Activated CD4-positive, alpha-beta T cell treated with anti-CD3 and anti-CD28 coated beads, Interleukin-2, Interleukin-6, amounts not matched to agents 100 ng/mL and 50 ng/mL, durations not matched to agents 16 hours and 8 hours (primary cell): ENCODE measurements around the gene CD22.
A peak's percentile ranks its signal among the peaks of the same experiment; 100 is the strongest.
"Not testable (repeated sequence)": the region's sequence is repeated elsewhere in the genome, so short reads cannot be mapped to it uniquely, and the experiment has no call there.

ENCODE experiments used
- DNase-seq: peaks from one replicate; pipeline ENCODE4 v3.0.0-alpha.2; 2020

The CD22 gene

DNA sequence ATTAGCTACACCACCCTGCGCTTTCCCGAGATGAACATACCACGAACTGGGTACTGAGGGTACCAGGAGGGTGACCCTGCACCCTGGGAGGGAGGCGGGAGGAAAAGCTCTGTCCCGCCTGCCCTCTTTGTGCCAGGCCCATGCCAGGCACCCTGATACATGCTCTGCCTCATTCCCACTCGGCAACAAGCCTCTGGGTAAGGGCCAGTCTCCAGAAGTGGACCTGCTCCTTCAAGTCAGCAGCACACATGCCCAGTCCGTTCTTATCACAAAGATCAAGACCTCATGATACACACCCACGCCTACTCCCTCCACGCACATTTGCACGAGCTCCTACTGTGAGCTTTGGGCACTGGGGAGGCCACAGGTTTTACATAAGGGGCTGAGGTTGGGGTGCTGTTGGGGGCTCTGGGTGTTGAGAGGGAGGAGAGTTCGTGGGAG lies 16.7 kb downstream of the CD22 start:
- DNase-seq, result no peak

DNA sequence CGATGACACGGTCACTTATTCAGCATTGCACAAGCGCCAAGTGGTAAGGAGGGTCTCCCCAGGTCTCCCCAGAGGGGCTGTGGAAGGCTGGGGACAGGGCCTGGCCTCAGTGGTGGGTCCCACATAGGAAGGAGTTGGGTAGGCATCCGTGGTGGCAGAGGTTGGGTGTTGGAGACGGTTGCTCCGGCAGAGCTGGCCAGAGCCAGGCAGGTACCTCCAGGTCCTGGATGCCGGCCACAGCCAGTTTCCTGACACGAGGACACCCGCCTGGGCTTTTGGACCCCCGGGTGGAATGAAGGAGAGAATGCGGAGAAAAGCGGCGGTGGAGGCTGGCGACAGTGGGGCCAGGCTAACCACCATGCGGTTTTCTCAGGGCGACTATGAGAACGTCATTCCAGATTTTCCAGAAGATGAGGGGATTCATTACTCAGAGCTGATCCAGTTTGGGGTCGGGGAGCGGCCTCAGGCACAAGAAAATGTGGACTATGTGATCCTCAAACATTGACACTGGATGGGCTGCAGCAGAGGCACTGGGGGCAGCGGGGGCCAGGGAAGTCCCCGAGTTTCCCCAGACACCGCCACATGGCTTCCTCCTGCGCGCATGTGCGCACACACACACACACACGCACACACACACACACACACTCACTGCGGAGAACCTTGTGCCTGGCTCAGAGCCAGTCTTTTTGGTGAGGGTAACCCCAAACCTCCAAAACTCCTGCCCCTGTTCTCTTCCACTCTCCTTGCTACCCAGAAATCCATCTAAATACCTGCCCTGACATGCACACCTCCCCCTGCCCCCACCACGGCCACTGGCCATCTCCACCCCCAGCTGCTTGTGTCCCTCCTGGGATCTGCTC lies 17.4 kb downstream of the CD22 start:
- DNase-seq, result peak; percentile 70

DNA sequence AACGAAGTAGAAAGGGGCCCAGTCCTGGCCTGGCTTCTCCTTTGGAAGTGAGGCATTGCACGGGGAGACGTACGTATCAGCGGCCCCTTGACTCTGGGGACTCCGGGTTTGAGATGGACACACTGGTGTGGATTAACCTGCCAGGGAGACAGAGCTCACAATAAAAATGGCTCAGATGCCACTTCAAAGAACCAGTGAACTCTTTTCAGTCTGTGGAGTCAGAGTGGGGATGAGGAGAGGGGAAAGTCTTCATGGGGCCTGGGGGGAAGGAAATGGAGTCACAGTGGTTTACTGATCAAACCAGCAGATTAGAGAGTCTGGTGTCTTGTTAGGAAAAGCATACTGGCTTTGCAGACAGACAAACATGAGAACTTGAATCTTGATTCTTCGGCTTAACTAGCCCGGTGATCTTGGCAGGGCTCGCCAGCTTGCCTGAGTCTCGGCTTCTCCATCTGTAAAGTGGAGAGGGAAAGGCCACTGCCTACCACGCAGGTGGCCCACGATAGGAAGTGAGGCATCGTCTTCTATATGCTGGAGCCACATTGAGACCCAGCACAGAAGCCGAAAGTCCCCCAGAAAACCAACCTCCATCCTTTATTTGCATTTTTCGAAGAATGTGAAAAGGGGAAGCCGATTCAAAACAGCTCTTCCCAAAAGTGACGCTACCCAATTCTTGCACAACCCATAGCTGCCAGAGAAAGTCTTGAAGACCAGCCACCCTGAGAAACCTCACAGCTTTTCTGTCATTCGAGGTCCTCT lies 18.4 kb downstream of the CD22 start, which contains the start of gene FFAR1:
Gene FFAR1 (plus strand): TSS at position 732 of the 759 bp plus-strand sequence. CDS start 3,650 bp downstream, outside the sequence.
- peak; percentile 72 for DNase-seq

DNA sequence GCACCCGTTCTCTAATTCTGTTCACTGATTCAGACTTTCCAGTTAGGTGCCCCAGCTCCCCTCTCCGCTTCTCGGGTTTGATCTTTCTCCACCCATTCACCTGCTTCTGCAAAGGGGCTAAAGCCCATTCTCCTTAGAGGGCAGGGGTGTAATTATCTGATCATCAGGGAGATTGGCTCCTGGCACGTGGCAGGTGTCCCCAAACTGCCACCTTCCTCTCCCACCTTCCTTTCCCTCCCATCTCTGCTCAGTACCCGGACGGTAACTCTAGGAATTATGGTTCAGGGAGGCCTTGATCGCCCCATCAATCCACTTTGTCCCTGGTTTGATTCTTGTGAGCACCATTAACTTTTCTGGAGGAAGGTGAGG lies 18.9 kb downstream of the CD22 start:
- no peak for DNase-seq

DNA sequence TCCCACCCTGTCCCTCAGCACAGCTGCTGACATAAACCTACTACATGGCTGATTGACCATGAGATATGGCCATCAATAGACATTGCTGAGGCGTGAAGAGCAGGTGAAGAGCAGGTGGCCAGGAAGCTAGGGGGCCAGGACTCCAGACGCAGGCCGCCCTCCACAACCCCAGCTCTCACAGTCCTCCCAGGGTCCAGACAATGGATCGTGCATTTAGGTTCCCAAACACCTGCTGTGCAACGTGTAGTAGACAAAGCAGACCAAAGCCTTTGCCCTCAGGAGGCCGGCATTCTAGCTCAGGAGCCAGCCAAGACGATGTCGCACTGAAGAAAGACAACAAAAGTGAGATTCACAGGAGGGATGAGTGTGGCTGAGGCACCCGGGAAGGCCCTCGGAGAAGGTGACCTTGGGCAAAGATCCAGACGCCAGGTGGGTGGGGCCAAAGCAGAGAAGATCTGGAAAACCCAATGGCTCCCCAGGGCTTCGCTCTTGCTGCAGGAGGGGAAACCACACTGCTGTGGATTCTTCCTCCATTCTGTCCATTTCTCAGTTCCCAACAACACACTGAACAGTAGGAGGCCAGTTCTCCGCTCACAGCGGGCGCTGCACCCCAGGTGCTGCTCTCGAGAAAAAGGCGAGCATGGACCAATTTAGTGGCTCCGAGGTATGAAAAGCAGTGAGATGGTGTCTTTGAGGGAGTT lies 20.1 kb downstream of the CD22 start:
- DNase-seq, result no peak

DNA sequence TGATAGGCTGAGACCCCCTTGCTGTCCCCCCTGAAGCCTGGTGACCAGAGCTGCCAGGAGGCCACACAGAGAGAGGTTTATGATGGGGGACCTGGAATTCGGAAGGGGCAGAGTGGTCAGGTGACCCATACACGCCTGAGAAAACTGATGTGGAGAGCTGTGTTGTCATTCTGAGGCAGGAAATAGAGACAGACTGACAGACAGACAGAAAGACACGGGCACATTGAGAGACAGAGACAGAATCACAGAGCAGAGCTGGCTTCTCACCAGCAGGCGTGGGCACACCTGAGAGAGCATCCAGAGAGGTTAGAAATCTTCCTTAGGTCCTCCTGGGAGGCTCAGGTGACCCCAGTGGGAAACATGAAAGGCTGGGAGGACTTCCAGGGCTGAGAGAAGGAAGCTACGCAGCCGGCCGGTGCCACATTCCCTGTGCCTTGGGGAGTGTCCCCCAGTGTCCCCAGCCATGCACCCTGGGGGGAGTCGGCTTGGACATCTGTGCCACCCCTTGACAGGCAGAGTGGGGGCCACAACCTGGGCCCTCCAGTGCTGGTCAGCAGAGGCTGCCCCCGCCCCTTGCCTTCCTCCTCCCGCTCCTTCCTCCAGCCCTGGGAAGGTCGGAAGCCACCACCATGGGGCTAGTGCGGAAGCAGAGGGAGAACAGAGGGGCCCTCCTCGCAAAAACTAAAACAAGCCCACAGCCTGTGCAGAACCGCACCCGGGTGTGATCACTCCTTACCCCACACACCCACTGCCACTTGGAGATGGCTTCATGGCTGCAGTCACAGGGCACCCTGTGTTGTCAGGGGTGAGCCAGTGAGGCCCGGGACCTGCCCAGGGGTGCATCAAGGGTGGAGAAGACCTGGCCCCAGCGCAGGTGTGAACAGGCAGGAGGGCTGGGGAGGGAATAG lies 20.9 kb downstream of the CD22 start:
- DNase-seq, result no peak

DNA sequence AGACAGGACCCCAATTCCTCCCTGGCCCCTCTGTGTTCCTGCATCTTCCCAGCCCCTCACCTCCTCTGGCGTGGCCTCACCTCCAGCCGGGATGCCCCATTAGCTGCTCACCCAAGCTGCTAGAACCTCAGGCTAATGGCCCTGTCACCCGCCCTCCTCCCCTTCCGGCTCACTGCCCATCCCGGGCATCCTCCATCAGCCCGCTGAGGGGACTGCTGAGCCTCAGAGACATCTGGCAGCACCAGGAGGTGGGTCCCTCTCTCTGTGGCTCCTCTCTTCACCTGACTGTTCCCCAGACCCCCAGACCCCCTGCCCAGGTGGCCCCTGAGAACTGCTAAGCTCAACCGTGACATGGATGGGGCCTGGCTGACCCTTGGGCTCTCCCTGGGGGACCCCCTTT lies 21.6 kb downstream of the CD22 start:
- DNase-seq, result no peak

DNA sequence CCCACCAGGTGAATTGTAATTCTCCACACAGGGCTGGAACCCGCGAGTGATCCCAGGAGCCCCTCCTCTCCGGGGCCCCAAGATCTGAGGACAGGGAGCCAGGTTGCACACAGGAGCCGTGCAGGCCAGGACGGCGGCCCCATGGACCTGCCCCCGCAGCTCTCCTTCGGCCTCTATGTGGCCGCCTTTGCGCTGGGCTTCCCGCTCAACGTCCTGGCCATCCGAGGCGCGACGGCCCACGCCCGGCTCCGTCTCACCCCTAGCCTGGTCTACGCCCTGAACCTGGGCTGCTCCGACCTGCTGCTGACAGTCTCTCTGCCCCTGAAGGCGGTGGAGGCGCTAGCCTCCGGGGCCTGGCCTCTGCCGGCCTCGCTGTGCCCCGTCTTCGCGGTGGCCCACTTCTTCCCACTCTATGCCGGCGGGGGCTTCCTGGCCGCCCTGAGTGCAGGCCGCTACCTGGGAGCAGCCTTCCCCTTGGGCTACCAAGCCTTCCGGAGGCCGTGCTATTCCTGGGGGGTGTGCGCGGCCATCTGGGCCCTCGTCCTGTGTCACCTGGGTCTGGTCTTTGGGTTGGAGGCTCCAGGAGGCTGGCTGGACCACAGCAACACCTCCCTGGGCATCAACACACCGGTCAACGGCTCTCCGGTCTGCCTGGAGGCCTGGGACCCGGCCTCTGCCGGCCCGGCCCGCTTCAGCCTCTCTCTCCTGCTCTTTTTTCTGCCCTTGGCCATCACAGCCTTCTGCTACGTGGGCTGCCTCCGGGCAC lies 22.6 kb downstream of the CD22 start:
- DNase-seq, result no peak

DNA sequence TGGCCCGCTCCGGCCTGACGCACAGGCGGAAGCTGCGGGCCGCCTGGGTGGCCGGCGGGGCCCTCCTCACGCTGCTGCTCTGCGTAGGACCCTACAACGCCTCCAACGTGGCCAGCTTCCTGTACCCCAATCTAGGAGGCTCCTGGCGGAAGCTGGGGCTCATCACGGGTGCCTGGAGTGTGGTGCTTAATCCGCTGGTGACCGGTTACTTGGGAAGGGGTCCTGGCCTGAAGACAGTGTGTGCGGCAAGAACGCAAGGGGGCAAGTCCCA lies 23.1 kb downstream of the CD22 start:
- DNase-seq, result no peak

DNA sequence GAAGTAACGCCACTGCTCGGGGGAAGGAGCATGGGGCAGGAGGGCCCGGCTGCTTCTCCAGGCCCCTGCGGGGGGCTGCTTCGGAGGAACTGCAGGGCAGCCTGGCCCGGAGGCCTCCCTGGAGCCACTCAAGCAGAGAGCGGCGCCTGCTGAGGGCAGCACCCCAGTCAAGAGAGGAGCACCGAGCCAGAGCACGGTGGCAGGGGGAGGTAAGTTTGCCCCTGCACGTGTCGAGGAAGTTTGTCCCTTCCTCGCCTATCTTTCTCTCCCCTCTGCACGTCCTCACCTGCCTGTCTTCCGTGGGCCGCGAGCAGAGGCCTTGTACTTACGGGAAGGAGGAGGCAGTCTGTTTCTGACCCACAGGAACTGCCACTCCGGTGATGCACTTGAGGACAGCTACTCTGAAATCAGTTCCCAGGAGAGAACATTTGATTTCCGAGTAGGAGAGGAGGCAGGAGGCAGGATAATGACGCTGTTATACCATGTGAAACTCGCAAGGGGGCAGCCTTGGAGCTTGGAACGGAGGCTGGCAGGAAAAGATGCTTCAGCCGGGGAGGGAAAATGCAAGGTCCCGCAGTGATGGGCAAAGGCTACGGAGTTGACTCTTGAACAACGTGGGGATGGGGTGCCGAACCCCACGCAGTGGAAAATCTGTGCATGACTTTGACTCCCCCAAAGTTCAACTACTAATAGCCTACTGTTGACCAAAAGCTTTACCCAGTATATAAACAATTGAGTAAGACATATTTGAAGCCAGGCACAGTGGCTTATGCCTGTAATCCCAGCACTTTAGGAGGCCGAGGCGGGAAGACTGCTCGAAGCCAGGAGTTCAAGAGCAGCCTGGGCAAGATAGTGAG lies 23.7 kb downstream of the CD22 start:
- DNase-seq, result peak; percentile 80

DNA sequence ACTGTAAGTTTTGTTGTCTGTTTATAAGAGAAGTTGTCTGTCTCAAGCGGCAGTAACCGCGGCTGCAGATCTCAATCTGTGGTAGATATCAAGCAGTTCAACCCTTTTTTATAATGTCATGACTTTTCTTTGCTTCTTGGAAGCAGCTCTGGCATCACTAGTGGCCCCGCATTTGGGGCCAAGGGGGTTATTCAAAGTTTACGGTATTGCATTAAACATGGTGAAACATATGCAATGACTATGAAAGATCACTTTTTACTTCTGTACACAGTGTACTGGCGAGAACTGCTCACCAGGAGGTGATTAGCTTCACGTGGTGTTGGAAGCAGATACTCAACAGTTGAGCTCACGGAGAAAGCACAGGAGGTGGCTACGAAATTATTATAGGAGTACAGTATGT lies 24.6 kb downstream of the CD22 start:
- DNase-seq, result no peak

DNA sequence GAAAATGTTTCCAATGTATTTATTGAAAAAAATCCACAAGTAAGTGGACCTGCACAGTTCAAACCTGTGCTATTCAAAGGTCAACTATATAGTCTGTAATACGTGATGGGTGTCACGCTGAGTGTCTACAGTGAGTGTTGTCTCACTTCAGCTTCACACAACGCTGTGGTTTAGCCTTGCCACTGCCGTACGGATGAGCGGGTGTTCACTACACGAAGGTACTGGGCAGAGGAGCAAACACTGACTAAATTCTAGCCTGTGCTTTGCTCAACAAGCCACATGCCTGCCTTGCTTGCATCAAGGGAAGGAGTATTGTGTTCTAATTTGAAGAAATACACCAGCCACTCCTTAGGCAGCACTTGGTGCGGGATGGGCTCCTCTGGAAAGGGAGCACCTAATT lies 25.9 kb downstream of the CD22 start:
- DNase-seq, result peak; percentile 23

DNA sequence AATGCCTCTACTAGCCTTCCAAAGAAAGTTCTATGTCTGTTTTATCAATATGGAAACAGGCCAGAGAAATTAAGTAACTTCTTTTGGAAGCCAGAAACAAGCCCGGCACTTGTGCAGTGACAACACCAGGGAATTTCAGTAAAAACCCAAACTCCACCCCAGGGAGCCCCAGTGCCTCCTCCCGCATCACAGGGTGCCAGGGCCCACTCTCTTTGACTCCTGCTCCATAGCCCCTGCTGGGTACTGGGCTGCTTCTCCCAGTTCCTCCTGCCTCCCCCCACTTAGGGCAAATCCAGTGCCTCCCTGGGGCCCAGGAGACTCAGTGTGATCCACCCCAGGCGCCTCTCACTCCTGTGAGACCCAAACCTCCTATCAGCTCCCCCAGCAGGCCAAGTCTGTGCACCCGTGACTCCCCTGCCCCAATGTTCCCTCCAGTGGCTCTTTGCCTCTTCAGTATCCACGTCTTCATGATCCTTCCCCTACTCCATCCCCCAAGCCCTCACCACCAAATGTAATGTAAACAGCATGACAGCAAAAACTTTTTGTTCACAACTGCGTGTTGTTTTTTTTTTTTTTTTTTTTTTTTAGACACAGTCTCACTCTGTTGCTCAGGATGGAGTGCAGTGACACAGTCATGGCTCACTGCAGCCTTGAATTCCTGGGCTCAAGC lies 26.9 kb downstream of the CD22 start:
- DNase-seq, result no peak

DNA sequence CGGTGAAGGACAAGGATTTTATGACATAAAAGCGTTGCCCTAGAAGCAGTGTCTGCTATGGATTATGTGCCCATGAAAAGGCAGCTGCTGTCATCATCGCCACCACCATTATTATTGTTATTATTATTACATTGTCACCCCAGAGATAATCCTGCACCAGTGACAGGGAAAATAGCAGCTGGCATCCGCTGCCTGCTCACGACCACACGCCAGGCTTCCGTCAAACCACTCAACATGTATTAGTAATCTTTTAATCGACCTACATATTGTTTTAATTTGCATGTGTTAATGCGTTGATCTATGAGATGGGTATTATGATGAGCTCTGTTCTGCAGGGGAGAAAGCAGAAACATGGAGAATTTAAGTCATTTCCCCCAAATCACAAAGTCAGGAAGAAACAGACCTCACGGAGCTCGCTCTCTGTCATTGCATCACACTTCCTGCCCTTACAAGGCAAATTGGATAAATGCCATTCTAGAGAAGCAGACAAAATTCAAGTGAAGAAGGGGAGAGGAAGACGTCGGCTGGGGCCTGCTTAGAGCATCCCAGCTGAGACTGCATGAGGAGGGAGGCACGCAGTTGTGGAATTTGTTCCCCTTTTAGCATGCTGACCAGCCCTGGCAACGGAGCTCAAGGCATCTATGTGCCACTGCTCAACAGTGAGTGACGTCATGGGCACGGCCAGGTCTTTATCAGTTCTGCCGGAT lies 29.0 kb downstream of the CD22 start, which contains the start of gene FFAR3:
Gene FFAR3 (plus strand): TSS at position 594 of the 707 bp plus-strand sequence. CDS start 431 bp downstream, outside the sequence.
- no peak for DNase-seq

DNA sequence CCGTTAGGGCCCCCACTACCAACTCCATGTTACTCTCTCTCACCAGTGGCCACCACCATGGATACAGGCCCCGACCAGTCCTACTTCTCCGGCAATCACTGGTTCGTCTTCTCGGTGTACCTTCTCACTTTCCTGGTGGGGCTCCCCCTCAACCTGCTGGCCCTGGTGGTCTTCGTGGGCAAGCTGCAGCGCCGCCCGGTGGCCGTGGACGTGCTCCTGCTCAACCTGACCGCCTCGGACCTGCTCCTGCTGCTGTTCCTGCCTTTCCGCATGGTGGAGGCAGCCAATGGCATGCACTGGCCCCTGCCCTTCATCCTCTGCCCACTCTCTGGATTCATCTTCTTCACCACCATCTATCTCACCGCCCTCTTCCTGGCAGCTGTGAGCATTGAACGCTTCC lies 29.8 kb downstream of the CD22 start:
- not testable (repeated sequence) for DNase-seq

DNA sequence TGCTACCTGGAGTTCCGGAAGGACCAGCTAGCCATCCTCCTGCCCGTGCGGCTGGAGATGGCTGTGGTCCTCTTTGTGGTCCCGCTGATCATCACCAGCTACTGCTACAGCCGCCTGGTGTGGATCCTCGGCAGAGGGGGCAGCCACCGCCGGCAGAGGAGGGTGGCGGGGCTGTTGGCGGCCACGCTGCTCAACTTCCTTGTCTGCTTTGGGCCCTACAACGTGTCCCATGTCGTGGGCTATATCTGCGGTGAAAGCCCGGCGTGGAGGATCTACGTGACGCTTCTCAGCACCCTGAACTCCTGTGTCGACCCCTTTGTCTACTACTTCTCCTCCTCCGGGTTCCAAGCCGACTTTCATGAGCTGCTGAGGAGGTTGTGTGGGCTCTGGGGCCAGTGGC lies 30.4 kb downstream of the CD22 start:
- DNase-seq, result not testable (repeated sequence)

DNA sequence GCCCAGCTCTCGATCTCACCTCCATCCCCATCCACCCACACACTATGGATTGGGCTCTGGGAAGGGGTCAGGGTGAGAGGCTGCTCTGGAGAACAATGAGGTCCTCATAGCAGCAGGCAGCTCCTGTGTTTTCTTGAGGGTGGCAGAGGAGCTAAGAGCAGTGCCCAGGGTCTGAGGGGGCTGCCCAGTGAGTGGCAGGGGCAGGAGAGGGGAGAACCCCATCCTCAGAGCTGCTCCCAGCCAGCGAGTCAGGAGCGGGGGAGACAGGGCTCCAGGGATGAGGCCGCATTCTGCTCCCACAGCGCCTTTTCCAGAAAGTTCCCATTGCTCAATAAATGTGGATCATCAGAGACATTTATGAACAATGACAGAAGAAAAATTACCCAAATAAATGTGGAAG lies 31.1 kb downstream of the CD22 start:
- DNase-seq, result not testable (repeated sequence)

DNA sequence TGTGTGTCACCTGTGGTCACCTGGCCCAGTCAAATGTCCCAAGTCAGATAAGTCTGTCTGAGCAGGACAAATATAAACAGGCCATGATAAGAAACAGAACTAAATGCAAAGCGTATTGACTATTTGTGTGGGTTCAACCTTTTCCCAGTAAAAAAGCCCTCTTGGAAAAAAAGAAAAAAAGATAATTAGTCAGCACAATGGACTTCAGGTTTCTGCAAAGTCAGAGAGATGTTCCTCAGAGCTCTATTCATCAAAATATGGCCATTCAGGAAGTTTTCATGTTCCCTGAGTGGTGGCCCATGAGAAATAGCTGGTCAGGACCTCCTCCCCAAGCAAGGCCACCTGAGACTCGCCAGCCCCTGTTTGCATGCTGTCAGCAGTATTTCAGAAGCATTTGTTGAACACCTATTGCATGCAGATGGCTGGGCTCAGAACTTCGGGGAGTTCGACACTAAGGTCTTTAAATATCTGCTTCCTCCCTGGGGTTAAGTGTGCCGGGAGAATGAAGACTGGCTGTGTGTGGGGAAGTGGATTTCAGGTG lies 32.0 kb downstream of the CD22 start:
- no peak for DNase-seq
